CD4-positive, alpha-beta T cell treated with Interferon gamma for 1 hour (primary cell): ENCODE results near the gene HOTAIR.

Source experiments
- DNase-seq: peaks from one replicate; pipeline ENCODE4 v3.0.0-alpha.2; 2020

HOTAIR gene

DNA sequence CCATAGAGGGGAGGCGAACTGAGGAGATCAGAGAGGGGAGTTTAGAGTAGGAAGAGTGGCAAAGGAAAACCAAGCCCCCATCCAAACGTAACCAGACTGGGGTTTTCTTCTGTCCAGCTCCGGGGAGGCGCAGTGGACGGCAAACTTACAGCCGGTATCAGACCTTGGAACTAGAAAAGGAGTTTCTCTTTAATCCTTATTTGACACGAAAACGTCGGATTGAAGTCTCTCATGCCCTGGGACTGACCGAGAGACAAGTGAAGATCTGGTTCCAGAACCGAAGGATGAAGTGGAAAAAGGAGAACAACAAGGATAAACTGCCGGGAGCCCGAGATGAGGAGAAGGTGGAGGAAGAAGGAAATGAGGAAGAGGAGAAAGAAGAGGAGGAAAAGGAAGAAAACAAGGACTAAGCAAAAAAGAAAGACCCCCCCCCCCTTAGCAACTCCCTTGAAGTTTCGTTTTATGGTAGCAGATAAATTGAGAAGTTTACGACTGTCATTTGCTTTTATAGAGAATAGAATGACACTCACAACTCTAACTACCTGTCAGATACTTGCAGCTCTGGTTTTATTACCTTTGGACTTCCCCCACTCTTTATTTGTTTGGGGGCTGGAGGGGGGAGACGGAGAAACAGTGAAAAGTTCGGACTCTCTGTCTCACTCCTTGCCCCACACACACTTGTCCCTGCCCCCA is 36.4 kb upstream of the HOTAIR start:
- no peak for DNase-seq

DNA sequence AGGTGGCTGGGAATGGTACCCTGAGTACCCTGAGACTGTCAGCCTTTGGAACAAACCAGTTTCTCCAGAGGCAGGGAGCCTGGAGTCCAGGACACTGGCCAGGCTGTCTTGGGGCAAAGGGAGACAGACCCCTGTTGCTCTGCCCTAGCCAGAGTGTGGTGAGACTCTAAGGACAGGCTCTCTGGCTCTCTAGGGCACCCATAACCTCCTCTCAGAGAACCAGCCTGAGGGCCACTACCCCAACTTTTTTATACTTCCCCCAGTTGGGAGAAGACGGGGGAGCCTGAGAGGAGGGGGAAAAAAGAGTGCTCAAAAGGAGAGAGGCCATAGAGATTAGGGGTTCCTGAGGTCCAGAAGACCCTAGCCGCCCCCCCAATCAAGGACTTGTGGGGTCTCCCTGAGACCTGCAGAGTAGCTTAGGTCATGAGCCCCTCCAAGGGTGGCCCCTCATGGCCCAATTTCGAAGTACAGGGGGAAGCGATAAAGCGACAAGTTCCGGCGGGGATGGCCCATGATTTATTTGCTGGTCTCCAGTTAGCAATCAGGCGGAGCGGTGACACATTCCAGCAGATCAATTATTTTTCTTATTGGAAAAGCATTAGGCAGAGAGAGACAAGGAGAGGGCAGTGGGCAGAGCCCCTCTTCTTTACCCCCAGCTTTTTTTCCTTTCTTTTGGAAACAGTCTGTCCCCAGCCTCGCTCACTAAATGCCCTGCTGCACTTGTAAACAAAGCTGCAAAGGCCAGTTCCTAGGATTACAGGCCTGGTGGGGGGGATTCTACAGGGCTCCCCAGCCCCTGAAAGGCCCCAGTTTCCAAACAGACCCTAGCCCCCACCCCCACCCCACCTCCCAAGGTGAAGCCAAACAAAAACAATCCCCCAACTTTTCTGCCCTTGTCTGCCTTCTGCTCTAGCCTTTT is 35.6 kb upstream of the HOTAIR start:
- no peak for DNase-seq

DNA sequence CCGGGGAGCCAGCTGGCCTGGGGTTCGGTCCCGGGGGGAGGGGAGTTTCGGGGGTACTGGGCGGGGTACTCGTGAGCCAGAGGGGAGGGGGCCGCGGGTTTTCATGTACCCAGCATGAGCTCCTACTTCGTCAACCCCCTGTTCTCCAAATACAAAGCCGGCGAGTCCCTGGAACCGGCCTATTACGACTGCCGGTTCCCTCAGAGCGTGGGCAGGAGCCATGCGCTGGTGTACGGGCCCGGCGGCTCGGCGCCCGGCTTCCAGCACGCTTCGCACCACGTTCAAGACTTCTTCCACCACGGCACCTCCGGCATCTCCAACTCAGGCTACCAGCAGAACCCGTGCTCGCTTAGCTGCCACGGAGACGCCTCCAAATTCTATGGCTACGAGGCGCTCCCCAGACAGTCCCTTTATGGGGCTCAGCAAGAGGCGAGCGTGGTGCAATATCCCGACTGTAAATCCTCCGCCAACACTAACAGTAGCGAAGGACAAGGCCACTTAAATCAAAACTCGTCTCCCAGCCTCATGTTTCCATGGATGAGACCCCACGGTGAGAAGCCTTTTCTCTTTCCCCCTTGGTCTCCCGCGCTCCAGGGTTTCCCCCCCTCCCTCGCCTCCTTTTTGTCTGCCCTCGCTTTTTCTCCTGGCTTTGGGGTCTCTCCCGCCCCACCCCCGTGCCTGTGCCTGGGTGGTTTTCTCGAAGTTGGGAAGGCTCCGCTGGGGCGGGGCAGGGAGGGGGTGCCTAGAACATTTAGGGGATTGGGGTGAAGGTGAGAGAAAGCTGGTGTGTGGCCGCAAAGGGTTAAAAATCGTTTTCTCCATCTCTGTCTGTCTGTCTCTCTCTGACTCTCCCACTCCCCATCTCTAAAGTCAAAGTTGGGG is 34.7 kb upstream of the HOTAIR start:
- no peak for DNase-seq

DNA sequence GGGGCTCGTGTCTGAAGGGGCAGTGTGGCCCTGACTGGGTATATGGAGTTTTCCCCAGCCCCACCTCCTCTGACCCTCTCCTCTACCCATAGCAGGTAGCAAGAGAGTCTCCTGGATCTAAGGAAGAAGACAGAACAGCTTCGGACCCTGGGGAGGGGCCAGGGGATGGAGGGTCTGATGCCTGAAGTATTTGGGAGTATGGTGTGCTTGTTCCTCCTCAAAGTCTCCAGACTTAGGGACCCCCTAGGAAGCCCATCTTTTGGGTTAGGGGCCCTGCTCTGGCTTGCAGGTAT is 33.5 kb upstream of the HOTAIR start:
- no peak for DNase-seq

DNA sequence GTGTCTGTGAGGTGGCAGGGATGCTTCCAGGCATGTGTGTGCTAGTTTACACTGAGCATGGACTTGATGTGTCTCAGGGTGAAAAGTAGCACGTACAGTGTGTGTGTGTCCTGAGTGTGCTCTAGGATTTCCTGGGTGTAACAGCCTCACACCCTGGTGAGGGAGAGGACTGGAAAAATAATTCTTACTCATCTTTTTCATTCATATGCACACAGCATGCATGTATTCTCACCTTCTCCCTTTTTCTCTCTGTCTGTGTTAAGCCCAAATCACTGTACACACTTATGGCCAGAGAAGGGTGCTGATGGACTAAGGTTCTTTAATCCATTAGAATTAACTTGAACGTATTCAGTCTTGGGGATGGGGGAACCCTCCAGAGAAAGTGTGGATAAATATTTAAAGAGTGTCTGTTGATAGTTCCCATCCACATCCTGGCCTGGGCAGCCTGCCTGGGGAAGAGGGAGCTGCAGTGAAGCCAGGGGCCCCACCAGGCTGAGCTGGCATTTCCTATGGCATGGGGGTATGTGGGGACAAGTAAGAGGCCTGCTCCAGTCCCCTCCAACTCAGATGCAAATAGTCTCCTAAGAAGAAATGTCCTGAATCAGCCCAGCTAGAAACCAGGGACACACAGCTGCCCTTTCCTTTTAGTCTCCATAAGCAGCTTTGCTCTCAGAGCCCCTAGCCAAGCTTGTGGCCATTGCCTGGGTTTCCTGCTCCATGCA is 32.9 kb upstream of the HOTAIR start:
- DNase-seq: no peak

DNA sequence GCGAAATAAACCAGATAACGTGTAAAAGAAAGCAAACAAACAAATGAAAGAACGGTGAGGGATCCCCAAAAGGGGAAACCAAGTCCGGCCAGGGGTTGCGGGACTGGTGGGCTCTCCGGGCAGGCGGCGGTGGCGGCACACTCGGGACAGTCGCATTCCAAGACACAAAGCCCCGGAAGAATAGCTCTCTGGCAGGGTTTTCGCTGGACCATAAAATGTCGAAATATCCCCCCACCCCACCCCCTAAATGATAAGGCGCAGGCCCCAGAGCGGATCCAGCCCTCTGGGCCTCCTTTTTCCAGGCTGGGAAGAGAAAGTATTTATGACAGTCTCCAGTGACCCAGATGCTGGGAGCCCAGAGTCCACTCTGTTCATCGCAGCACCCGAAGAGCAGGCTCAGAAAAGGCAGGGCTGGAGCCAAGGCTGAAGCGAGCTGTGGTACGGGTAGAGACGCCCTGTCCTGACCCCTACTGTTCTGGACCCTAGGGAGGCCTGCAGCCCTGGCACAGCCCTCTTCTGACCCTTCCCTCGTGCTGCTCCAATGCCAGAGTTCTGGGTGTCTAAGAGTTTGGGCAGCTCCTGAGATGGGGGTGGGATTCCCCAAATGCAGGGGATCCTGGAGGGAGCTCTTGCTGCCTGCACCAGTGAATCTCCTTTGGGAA is 31.9 kb upstream of the HOTAIR start:
- no peak for DNase-seq

DNA sequence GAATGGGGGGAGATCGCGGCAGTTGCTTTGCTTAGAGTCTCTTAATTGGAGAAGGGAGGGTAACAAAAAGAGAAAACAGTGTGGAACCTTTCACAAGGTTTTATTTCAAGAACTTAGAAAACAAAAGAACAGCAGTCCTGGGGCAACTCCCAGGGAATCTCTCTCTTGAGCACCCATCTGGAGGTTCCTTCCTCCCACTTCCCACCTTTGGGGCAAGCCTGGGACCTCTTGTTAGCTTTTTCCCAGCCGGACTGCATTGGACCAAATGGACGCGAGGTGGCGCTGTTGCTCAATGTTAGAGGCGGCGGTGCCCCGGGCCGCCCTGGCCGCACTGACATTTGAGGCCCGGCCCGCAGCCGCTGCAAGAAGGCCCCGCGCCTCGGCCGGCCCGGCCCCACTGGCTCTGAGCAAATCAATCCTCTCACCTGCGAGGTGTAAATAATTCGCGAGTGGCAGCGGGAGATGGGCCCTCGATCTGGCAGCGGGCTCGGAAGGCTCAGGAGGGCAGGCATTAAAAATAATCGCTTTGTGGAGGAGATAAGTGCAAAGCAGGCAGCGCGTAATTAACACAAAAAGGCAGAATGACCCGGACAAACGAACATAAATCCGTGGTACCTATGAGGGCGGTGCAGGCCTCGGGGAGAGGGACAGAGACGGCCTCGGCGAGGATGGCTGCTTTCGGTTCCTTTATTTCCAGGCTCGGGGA is 31.3 kb upstream of the HOTAIR start:
- peak; percentile 76 for DNase-seq

DNA sequence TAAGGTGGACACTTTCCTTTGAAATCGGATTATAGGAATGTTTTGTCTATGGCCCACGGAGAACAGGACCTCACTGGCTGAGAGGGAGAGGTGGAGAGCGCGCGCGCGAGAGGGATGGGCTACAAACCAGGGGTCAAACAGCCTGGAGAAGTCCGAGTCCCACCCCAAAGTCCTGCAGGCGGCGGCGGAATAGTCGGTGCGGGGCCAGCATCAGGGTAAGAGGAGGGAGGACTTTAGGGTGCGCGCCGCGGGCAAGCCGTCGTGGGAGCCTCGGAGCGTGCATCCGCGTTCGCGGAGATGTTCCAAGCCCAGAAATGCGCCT is 30.7 kb upstream of the HOTAIR start:
- DNase-seq: no peak

DNA sequence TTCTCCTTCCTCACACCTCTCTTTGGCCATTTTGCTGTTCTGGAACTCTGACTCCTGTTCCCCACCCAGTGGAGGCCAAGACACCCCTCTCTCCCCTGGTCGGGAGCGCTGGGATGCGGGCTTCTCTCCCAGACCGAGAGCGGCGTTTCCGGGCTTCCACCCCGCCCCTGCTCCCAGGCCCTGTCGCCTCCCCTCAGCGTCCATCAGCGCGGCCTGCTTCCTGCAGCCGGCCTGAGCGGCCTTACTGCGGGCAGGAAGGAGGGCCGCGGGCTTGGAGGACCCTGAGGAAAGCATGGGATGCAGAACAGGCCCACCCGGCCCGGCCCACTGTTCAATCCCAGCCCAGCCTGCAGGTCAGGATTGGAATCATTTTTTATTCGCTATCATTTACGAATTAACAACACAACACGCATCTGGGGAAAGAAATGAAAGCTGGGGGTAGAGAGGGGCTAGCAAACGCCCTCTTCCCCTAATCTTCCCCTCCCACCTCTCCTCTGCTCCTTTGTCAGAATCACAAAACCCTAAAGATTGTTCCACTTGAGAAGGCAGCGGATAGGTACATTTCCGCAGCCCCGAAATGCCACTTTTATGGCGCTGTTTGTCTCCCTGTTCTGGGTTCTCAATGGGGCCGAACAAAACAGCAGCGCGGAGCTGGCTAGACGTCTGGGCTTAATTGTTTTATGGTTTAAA is 30.2 kb upstream of the HOTAIR start:
- no peak for DNase-seq

DNA sequence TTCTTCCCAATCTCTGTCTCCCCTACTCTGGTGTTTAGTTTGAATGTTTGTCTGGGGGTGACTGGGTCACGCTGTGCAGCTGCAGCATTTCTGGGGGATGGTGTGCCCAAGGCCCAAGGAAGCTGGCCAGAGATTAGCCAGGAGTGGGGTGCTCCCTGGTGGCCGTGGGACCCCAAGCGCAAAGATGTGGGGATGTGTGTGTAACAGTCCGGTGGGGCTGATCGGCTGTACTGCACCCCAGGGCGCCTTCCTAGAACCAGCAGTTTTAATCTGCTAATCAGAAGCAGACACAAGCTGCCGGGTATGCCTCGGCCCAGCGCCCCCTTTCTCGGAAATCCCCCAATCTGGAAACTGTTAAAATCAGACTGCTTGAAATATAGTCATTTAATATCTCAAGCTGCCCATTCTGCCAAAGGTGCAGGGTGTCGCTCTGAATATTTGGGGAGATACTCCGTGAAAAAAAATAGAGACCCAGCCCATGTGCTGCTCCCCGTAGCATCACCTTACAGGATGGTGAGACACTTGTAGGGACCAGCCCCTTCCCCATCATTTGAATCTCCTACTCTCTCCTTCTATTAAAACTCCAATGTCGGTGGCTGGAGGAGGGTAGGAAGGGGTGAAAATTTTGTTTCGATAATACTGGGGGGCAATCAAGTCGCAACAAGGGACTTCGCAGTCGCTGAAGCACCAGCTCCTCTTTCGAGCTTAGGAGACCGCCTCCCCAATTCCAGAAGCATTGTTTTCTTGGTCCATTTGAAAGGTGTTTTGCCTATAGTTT is 29.5 kb upstream of the HOTAIR start:
- DNase-seq: no peak

DNA sequence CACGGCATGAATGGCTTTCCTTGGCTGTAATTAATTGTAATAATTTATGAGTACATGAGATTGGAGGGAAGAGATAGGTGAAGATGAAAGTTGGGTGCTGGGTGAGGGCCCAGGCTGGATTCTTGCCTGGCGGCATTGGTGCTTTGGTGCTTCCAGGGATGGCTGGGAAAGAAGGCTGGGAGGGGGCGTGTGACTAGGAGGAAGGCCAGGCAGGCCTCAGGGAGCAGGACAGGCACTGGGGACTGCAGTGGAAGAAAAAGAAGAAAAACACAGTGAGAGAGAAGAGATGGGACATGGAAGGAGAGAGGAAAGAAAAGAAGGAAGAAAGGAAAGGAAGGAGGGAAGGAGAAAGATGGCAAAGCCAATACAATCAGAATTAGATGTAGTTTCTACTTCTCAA is 28.9 kb upstream of the HOTAIR start:
- no peak for DNase-seq

DNA sequence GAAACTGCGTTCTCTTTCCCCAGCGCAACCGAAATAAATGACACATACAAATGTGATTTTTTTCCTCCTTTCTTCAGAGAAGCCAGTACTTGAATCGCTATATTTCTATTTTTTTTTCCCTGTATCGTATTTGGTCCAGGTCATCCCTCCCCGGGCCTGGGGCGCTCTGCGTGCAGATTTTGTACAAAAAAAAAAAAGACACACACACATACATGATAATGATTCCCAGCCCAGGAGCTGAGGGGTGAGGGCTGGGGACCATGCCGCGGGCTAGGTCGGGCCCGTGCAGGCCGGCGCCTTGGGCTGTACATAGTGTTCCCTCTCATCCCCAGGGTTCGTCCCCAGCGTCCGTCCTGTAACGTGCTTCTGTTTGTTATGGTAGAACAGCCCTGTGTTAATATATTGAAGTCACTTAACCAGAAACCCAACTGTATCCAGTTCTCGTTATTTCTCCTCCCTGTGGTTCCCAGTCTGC is 28.2 kb upstream of the HOTAIR start:
- no peak for DNase-seq

DNA sequence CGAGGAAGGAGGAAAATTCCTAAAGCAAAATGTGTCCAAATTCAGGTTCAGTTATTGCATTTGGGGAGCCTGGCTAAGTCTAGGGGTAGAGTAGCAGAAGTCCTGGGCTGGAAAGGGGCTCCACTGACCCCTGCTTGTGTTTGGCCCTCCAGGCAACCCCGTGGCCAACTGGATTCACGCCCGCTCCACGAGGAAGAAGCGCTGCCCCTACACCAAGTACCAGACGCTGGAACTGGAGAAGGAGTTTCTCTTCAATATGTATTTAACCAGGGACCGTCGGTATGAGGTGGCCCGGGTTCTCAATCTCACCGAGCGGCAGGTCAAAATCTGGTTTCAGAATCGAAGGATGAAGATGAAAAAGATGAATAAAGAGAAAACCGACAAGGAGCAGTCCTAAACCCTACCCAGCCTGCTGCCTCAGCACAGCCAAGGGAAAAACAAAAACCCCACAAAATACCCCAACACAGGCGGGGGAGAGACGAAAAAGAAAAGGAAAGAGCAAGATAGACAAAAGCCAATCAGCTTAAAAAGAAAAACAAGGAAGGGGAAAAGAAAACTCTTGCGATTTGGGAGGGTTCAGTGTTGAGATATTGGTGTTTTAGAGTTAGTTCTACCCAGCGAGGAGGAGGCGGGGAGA is 27.6 kb upstream of the HOTAIR start:
- DNase-seq: no peak

DNA sequence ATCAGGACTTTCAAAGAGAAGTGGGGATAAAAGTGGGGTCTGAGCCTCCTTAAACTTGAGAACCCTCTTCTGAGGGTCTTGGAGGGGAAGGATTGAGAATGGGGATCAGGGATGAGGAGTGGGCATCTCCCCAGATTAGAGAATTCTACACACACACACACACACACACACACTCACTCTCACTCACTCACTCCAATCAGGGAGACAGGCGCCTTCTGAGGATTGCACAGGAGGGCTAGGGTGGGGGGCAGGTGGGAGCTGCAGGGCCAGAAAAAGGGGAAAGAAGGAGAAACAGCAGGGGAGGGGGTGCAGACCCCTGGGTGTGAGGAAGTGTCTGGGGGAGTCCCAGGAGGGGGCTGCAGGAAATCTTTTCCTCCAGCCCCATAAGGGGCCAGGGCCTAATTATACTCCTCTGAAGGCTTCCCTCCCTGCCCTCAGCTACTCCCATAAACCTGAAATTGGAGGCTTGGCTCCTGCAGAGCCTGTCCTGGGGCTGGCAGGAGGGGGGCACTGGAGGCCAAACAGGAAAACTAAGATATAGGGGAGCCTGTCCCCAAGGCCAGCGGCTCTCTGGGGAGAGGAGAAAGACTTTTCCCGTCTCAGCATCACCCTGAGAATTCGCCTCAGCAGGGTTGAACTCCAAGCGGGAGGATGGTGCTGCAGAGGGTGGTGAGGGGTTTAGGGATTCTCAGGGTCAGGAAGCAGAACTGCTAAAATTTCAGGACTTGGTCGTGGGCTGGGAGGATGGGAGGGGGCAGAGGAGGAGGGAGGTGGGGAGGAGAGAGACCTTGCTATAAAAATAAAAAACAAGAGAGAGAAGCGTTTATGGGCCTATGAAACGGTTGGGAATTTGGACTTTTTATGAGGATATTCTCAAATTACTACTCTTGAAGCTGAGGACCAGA is 26.8 kb upstream of the HOTAIR start:
- DNase-seq: no peak

DNA sequence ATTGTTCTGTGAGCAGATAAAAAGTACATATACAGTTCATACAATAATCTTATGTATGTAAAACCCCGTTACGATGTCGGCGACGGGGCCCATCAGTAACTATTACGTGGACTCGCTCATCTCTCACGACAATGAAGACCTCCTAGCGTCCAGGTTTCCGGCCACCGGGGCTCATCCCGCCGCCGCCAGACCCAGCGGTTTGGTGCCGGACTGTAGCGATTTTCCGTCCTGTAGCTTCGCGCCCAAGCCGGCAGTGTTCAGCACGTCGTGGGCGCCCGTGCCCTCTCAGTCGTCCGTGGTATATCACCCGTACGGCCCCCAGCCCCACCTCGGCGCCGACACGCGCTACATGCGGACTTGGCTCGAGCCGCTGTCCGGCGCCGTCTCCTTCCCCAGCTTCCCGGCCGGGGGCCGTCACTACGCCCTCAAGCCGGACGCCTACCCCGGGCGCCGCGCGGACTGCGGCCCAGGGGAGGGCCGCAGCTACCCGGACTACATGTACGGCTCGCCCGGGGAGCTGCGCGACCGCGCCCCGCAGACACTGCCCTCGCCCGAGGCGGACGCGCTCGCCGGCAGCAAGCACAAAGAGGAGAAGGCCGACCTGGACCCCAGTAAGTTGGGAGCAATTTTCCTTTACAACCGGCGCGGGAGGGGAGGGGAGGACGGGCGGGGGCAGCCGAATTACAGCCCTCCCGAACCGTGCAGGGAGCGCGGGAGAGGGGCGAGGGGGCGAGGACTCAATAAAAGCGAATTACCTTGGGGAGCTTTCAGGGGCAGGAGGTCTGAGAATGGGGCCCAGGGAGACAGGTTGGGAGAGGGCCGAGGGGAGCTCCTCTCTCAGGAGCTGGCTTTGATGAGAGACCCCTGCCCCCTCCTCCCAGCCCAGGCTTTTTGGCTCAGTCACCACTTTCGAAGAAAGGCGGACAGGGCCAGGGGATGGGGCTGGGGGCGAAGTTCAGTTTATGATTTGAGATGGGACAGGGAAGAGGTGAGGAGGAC is 25.7 kb upstream of the HOTAIR start, which contains the start of gene HOXC9:
TSS of gene HOXC9 (plus strand) at position 46 of the 999 bp plus-strand sequence. CDS start at position 74, 28 bp downstream.
- DNase-seq: no peak

DNA sequence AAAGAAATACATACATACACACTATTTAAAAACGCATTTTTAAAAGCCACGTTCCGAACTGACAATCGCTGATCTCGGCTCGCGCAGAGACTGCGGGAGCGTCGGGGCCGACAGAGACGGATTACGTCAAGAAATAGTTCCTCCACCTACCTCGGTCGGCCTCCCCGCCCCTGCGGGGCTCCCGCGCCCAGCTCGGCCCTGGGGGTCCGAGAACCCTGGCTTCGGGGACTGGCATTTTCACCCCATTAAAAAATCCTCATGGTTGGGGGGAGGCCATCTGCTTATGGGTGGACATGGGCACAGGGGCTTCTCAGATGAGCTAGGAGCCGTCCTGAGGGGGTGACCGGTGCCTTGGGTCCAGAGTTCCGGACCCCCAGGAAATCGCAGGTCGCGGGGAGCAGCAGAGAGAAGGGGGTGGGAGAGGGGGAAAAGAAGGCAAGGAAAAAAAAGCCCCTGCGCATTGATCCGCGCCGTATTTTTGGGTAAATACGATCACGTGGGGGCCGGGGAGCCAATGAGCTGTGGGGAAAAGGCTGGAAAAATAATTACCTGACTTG is 24.9 kb upstream of the HOTAIR start:
- DNase-seq: no peak

DNA sequence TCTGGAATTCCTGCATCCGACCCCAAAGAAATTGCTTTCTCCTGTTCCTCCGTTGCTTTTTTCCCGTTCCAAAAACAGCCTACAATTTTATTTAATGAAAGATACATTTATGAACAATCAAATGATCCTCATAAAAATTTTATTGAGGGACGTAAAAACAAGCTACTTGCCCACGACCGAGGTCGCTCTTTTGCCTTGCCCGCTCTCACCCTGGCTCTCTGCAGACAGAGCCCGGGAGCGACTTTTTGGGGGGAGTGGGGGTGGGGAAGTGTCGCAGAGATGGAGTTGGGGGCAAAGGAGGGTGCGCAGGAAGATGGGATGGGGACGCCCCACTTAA is 24.1 kb upstream of the HOTAIR start:
- DNase-seq: no peak
